Right atrium auricular region (tissue), 2 donors: ENCODE results near the gene DDIT4. TPM values are rescaled to one million over a fixed set of nuclear protein-coding genes. Genes with fewer than 3 reads are reported as not detected.
A peak's percentile ranks its signal among the peaks of the same experiment; 100 is the strongest.
"Not testable (repeated sequence)": the region's sequence is repeated elsewhere in the genome, so short reads cannot be mapped to it uniquely, and the experiment has no call there.

Source experiments
- DNase-seq: peaks from one replicate; pipeline ENCODE4 v3.0.0-alpha.2; 2019; ENCODE audit warnings: low spot score
- H3K27ac ChIP-seq, 2 donors: fragments of 200-600 bp; sonication (generic); 1 replicate in 1 of 2; 2 replicates in 1 of 2; pipeline ENCODE4 v1.5.1; 2016 to 2019
- H3K27me3 ChIP-seq, 2 donors: fragments of 200-600 bp; sonication (generic); one replicate each; pipeline versions ENCODE4 v1.5.1 to v1.6.0; 2017 to 2019
- H3K36me3 ChIP-seq: fragments of 200-600 bp; sonication (generic); one replicate; pipeline ENCODE4 v1.5.1; 2016
- H3K4me1 ChIP-seq, 2 donors: fragments of 200-600 bp; sonication (generic); one replicate each; pipeline versions ENCODE4 v1.5.1 to v1.6.0; 2017 to 2019
- H3K4me3 ChIP-seq, 2 donors: fragments of 200-600 bp; sonication (generic); 1 replicate in 1 of 2; 2 replicates in 1 of 2; pipeline ENCODE4 v1.5.1; 2017 to 2019; ENCODE audit warnings: mild to moderate bottlenecking in 1 of 2, moderate library complexity in 1 of 2
- H3K9me3 ChIP-seq, 2 donors: fragments of 200-600 bp; sonication (generic); one replicate each; pipeline ENCODE4 v1.5.1; 2019
- total RNA-seq, 2 donors: library from RNA; depleted of rRNA; stranded (reverse); fragments of >200 nt; gene quantifications; one replicate each; pipeline ENCODE4 v1.1.0, GENCODE V29; 2016
- TF ChIP-seq, protein P1 (sequence below), 2 donors: fragments of 200-600 bp; sonication (generic); IDR thresholded peaks; one replicate each; pipeline ENCODE4 v1.5.1; 2019; ENCODE audit warnings: antibody characterized with exemption in 2 of 2

DDIT4 gene
- total RNA-seq, 2 donors from 2014 or later: 100 to 136 TPM

GRCh38 chr10:72291019-72291532 lies 17.4 kb downstream of the DDIT4 start:
- H3K27ac ChIP-seq: no peak overlapping the region
- TF ChIP-seq, protein P1, sequence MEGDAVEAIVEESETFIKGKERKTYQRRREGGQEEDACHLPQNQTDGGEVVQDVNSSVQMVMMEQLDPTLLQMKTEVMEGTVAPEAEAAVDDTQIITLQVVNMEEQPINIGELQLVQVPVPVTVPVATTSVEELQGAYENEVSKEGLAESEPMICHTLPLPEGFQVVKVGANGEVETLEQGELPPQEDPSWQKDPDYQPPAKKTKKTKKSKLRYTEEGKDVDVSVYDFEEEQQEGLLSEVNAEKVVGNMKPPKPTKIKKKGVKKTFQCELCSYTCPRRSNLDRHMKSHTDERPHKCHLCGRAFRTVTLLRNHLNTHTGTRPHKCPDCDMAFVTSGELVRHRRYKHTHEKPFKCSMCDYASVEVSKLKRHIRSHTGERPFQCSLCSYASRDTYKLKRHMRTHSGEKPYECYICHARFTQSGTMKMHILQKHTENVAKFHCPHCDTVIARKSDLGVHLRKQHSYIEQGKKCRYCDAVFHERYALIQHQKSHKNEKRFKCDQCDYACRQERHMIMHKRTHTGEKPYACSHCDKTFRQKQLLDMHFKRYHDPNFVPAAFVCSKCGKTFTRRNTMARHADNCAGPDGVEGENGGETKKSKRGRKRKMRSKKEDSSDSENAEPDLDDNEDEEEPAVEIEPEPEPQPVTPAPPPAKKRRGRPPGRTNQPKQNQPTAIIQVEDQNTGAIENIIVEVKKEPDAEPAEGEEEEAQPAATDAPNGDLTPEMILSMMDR (IDR thresholded peaks at IDR 0.05): no peak
- H3K36me3 ChIP-seq: no peaks in the 10 kb centered on the region
- no peak overlapping the region for H3K4me3 ChIP-seq
- H3K4me1 ChIP-seq: no peaks in the 10 kb centered on the region
- no peaks in the 10 kb centered on the region for H3K9me3 ChIP-seq
- H3K27me3 ChIP-seq: no peaks in the 10 kb centered on the region
- DNase-seq: no peak

GRCh38 chr10:72292223-72292691 lies 18.5 kb downstream of the DDIT4 start:
- H3K4me3 ChIP-seq: no peak overlapping the region
- H3K4me1 ChIP-seq: peaks cover 0 to 6% of the 10 kb centered on the region in 2 donors
- no peaks in the 10 kb centered on the region for H3K9me3 ChIP-seq
- H3K27me3 ChIP-seq: no peaks in the 10 kb centered on the region
- no peak overlapping the region for H3K27ac ChIP-seq
- TF ChIP-seq, protein P1 (IDR thresholded peaks at IDR 0.05): no peak
- H3K36me3 ChIP-seq: no peaks in the 10 kb centered on the region
- DNase-seq: no peak

DNA sequence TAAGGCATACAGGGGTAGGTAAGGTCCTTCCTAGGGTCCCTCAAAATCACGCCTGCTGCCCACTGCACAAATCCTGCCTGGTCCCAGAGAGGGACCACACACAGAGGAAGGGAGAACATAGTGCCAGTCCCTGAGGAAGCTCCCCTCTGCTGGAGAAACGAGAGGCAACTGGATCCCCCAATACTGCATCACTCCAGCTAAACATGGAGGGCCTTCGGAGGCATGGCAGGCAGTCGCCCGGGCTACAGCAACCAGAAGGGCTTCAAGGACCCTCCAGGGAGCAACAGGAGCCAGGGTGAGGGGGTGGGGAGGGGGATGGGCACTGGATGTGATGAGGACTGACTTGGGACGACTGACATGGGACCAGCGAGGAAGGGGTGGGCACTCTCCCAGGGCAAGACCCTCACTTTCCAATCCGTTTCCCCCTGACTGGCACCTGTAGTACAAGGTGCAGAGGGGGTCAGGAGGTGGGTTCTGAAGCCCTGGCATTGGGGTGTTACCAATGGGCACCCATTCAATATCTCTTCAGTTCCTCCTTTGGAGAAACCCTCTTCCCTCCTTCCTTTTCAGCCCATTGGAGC lies 21.7 kb downstream of the DDIT4 start:
- H3K4me3 ChIP-seq: no peak overlapping the region
- H3K9me3 ChIP-seq: no peaks in the 10 kb centered on the region

GRCh38 chr10:72296829-72297280 lies 23.1 kb downstream of the DDIT4 start:
- not testable (repeated sequence) for H3K36me3 ChIP-seq, DNase-seq, H3K9me3 ChIP-seq, H3K27me3 ChIP-seq
- Histone ChIP-seq H3K27ac (peak overlapping the region; percentile 92 to 97), H3K4me3 (peak overlapping the region; percentile 64 to 79), H3K4me1 (peaks cover 0 to 17% of the 10 kb centered on the region in 2 donors)

More for the DNA sequence above, 21.7 kb downstream of the DDIT4 start:
- H3K36me3 ChIP-seq: no peaks in the 10 kb centered on the region
- peaks cover 0 to 17% of the 10 kb centered on the region in 2 donors for H3K4me1 ChIP-seq
- H3K27ac ChIP-seq: no peak overlapping the region
- no peaks in the 10 kb centered on the region for H3K27me3 ChIP-seq
- DNase-seq: no peak
- TF ChIP-seq, protein P1 (IDR thresholded peaks at IDR 0.05): no peak

- TF ChIP-seq, protein P1 (IDR thresholded peaks at IDR 0.05): no peak
- no peaks in the 10 kb centered on the region for H3K27me3 ChIP-seq
- peak overlapping the region; percentile 64 to 79 for H3K4me3 ChIP-seq
- H3K4me1 ChIP-seq: peaks cover 0 to 17% of the 10 kb centered on the region in 2 donors
- peak; percentile 94 for DNase-seq
- H3K36me3 ChIP-seq: no peaks in the 10 kb centered on the region
- H3K27ac ChIP-seq: peak overlapping the region; percentile 92 to 97
- no peaks in the 10 kb centered on the region for H3K9me3 ChIP-seq
Measured at GRCh38 chr10:72297281-72297804, 23.6 kb downstream of the DDIT4 start.

- H3K27me3 ChIP-seq: no peaks in the 10 kb centered on the region
- peak overlapping the region; percentile 92 to 97 for H3K27ac ChIP-seq
- TF ChIP-seq, protein P1 (IDR thresholded peaks at IDR 0.05): no peak
- peak overlapping the region; percentile 64 to 79 for H3K4me3 ChIP-seq
- peaks cover 0 to 17% of the 10 kb centered on the region in 2 donors for H3K4me1 ChIP-seq
- H3K9me3 ChIP-seq: no peaks in the 10 kb centered on the region
- DNase-seq: peak; percentile 100
- no peaks in the 10 kb centered on the region for H3K36me3 ChIP-seq
Measured at GRCh38 chr10:72297805-72298591, 24.3 kb downstream of the DDIT4 start.
